Measurements from ENCODE around the gene RYR1. TPM values are rescaled to one million over a fixed set of nuclear protein-coding genes. Genes with fewer than 3 reads are reported as not detected.
"Not testable (repeated sequence)": the region's sequence is repeated elsewhere in the genome, so short reads cannot be mapped to it uniquely, and the experiment has no call there.

RYR1 gene
- polyA plus RNA-seq, 1 of the 3 experiments (the other 2 are of a cell fraction): under 0.01 TPM

DNA sequence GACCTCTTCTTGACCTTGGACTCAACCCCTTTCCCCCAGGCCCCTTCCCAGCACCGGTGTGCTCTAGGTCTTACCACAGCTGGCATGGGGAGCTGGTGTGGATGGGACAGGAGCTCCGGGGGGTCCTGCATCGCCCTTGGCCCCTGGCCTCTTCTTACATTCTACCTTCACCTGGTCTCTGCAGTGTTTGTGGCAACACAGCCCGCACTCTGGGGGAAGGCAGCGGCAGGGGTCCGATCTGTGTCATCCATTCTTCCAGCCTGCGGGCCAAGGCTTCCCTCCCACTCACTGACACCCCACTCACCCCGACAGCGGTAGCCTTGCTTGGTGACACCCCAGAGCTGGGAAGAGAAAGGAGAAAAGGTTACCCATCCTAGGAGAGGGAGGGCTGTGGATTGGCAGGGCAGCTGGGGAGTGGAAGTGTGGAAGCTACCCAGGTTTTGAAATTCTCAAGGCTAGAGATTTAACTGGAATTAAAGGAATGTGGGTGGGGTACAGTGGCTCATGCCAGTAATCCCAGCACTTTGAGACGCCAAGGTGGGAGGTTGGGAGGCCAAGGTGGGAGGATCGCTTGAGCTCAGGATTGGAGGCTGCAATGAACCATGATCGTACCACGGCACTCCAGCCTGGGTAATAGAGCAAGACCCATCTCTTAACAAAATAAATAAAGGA is 22.3 kb upstream of the RYR1 start:
- WGBS (ENCODE audit: low lambda C conversion rate): 71% methylated on average over 13 of the region's 13 CpGs
- H3K36me3 ChIP-seq (replicated peaks in 1 of 2; ENCODE audit: control insufficient read depth in 1 of 2, insufficient read depth in 2 of 2, low read length in 1 of 2): no peaks in the 10 kb centered on the region
- H3K27me3 ChIP-seq (ENCODE audit: insufficient read depth): no peaks in the 10 kb centered on the region
- no peaks in the 10 kb centered on the region for H3K9me2 ChIP-seq
- no peak overlapping the region for H3K27ac ChIP-seq (ENCODE audit: low read depth in 2 of 2, low read length in 1 of 2)
- no peak overlapping the region for H3K4me3 ChIP-seq (ENCODE audit: low read depth in 2 of 2, low read length in 1 of 2)
- POLR2A ChIA-PET: no interaction called here
- peaks cover 3% of the 10 kb centered on the region for H3F3A ChIP-seq (replicated peaks; ENCODE audit: insufficient read depth)
- H3K4me1 ChIP-seq (ENCODE audit: control insufficient read depth in 1 of 2, insufficient read depth in 2 of 2, low read depth in 1 of 2, low read length in 1 of 2): no peaks in the 10 kb centered on the region
- no peaks in the 10 kb centered on the region for H4K20me1 ChIP-seq (ENCODE audit: insufficient read depth)
- no peaks in the 10 kb centered on the region for H3K9me3 ChIP-seq
- no peak for DNase-seq
- CTCF ChIA-PET: interaction anchor here (4.0 kb wide), 1 partner anchor 8 kb away, joined by 30 read pairs; the partner anchor contains the start of gene FAM98C
- TF ChIP-seq POLR2AphosphoS5 (IDR thresholded peaks at IDR 0.05; ENCODE audit: low read depth, low read length) (no peak), EZH2phosphoT487 (IDR thresholded peaks at IDR 0.05; ENCODE audit: borderline replicate concordance, low read depth) (no peak), GABPA (IDR thresholded peaks at IDR 0.05; ENCODE audit: low read depth) (no peak), TAF1 (IDR thresholded peaks at IDR 0.05; ENCODE audit: borderline replicate concordance, low read depth, low read length) (no peak), MXI1 (IDR thresholded peaks at IDR 0.05; ENCODE audit: low read depth, low read length) (no peak), ELF1 (IDR thresholded peaks at IDR 0.05) (no peak), FOSL2 (IDR thresholded peaks at IDR 0.05; ENCODE audit: borderline replicate concordance, low read depth) (no peak), EP300 (IDR thresholded peaks at IDR 0.05; ENCODE audit: borderline replicate concordance in 1 of 2, low read depth in 1 of 2, low read length in 1 of 2) (no peak), FOXJ3 (CRISPR knock-in tag; IDR thresholded peaks at IDR 0.05) (no peak), MEF2A (IDR thresholded peaks at IDR 0.05; ENCODE audit: borderline replicate concordance, low read depth) (no peak), NRF1 (IDR thresholded peaks at IDR 0.05; ENCODE audit: low read depth, low read length) (no peak), USF2 (IDR thresholded peaks at IDR 0.05; ENCODE audit: borderline replicate concordance, low read depth, low read length) (no peak), RAD21 (IDR thresholded peaks at IDR 0.05; ENCODE audit: low read length) (no peak), YY1 (IDR thresholded peaks at IDR 0.05; ENCODE audit: low read depth) (no peak), TEAD4 (IDR thresholded peaks at IDR 0.05; ENCODE audit: borderline replicate concordance, insufficient read depth) (no peak), CHD2 (IDR thresholded peaks at IDR 0.05; ENCODE audit: low read length, partially characterized antibody) (no peak)
- TF ChIP-seq, protein P1, sequence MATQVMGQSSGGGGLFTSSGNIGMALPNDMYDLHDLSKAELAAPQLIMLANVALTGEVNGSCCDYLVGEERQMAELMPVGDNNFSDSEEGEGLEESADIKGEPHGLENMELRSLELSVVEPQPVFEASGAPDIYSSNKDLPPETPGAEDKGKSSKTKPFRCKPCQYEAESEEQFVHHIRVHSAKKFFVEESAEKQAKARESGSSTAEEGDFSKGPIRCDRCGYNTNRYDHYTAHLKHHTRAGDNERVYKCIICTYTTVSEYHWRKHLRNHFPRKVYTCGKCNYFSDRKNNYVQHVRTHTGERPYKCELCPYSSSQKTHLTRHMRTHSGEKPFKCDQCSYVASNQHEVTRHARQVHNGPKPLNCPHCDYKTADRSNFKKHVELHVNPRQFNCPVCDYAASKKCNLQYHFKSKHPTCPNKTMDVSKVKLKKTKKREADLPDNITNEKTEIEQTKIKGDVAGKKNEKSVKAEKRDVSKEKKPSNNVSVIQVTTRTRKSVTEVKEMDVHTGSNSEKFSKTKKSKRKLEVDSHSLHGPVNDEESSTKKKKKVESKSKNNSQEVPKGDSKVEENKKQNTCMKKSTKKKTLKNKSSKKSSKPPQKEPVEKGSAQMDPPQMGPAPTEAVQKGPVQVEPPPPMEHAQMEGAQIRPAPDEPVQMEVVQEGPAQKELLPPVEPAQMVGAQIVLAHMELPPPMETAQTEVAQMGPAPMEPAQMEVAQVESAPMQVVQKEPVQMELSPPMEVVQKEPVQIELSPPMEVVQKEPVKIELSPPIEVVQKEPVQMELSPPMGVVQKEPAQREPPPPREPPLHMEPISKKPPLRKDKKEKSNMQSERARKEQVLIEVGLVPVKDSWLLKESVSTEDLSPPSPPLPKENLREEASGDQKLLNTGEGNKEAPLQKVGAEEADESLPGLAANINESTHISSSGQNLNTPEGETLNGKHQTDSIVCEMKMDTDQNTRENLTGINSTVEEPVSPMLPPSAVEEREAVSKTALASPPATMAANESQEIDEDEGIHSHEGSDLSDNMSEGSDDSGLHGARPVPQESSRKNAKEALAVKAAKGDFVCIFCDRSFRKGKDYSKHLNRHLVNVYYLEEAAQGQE (IDR thresholded peaks at IDR 0.05; ENCODE audit: low read depth, low read length): no peak
- TF ChIP-seq, protein P2, sequence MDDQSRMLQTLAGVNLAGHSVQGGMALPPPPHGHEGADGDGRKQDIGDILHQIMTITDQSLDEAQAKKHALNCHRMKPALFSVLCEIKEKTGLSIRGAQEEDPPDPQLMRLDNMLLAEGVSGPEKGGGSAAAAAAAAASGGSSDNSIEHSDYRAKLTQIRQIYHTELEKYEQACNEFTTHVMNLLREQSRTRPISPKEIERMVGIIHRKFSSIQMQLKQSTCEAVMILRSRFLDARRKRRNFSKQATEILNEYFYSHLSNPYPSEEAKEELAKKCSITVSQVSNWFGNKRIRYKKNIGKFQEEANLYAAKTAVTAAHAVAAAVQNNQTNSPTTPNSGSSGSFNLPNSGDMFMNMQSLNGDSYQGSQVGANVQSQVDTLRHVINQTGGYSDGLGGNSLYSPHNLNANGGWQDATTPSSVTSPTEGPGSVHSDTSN (IDR thresholded peaks at IDR 0.05): no peak
- TF ChIP-seq, protein P3, sequence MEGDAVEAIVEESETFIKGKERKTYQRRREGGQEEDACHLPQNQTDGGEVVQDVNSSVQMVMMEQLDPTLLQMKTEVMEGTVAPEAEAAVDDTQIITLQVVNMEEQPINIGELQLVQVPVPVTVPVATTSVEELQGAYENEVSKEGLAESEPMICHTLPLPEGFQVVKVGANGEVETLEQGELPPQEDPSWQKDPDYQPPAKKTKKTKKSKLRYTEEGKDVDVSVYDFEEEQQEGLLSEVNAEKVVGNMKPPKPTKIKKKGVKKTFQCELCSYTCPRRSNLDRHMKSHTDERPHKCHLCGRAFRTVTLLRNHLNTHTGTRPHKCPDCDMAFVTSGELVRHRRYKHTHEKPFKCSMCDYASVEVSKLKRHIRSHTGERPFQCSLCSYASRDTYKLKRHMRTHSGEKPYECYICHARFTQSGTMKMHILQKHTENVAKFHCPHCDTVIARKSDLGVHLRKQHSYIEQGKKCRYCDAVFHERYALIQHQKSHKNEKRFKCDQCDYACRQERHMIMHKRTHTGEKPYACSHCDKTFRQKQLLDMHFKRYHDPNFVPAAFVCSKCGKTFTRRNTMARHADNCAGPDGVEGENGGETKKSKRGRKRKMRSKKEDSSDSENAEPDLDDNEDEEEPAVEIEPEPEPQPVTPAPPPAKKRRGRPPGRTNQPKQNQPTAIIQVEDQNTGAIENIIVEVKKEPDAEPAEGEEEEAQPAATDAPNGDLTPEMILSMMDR (IDR thresholded peaks at IDR 0.05): no peak
- no peak overlapping the region for H3K4me2 ChIP-seq
- H3K9ac ChIP-seq: no peak overlapping the region
- no peaks in the 10 kb centered on the region for H3K79me2 ChIP-seq (ENCODE audit: insufficient read depth)
- H2AFZ ChIP-seq (ENCODE audit: low read depth): no peak overlapping the region

DNA sequence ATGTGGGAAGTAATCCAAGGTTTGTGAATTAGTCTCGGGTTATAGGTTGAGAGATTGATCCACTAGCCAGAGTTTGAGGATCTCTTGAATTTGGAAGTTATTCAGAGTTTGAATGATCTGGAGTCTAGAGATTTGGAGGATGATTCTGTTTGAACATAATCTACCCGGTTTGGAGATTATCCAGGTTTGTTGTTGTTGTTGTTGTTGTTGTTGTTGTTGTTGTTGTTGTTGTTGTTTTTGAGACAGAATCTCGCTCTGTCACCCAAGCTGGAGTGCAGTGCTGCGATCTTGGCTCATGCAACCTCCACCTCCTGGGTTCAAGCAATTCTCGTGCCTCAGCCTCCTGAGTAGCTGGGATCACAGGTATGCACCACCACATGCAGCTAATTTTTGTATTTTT is 21.6 kb upstream of the RYR1 start:
- H3K27ac ChIP-seq (ENCODE audit: low read depth in 2 of 2, low read length in 1 of 2); H3K9me3 ChIP-seq; H3K9me2 ChIP-seq; POLR2A ChIA-PET; H3K36me3 ChIP-seq (replicated peaks in 1 of 2; ENCODE audit: control insufficient read depth in 1 of 2, insufficient read depth in 2 of 2, low read length in 1 of 2); H3K4me3 ChIP-seq (ENCODE audit: low read depth in 2 of 2, low read length in 1 of 2); H3K4me1 ChIP-seq (ENCODE audit: control insufficient read depth in 1 of 2, insufficient read depth in 2 of 2, low read depth in 1 of 2, low read length in 1 of 2); H3F3A ChIP-seq (replicated peaks; ENCODE audit: insufficient read depth); H4K20me1 ChIP-seq (ENCODE audit: insufficient read depth); H3K79me2 ChIP-seq (ENCODE audit: insufficient read depth); H2AFZ ChIP-seq (ENCODE audit: low read depth); H3K4me2 ChIP-seq; H3K9ac ChIP-seq; H3K27me3 ChIP-seq (ENCODE audit: insufficient read depth); DNase-seq: not testable (repeated sequence)
- CTCF ChIA-PET: interaction anchor here (4.0 kb wide), 1 partner anchor 9 kb away, joined by 30 read pairs; the partner anchor contains the start of gene FAM98C
- 62% methylated on average over 5 of the region's 5 CpGs for WGBS (ENCODE audit: low lambda C conversion rate)

All from SK-N-SH (cell line).